D341Med (cell line): ENCODE results near the gene SLC29A3.
"Not testable (repeated sequence)": the region's sequence is repeated elsewhere in the genome, so short reads cannot be mapped to it uniquely, and the experiment has no call there.

Experiments
- DNase-seq: peaks from one replicate; pipeline ENCODE4 v3.0.0; 2012; ENCODE audit warnings: low spot score

Gene SLC29A3

GRCh38 chr10:71319042-71319799, at the start of gene SLC29A3:
Gene SLC29A3, plus strand, starts transcription at chr10:71319259. Its CDS starts 51 bp downstream, at chr10:71319310.
- DNase-seq: peak; percentile 87

DNA sequence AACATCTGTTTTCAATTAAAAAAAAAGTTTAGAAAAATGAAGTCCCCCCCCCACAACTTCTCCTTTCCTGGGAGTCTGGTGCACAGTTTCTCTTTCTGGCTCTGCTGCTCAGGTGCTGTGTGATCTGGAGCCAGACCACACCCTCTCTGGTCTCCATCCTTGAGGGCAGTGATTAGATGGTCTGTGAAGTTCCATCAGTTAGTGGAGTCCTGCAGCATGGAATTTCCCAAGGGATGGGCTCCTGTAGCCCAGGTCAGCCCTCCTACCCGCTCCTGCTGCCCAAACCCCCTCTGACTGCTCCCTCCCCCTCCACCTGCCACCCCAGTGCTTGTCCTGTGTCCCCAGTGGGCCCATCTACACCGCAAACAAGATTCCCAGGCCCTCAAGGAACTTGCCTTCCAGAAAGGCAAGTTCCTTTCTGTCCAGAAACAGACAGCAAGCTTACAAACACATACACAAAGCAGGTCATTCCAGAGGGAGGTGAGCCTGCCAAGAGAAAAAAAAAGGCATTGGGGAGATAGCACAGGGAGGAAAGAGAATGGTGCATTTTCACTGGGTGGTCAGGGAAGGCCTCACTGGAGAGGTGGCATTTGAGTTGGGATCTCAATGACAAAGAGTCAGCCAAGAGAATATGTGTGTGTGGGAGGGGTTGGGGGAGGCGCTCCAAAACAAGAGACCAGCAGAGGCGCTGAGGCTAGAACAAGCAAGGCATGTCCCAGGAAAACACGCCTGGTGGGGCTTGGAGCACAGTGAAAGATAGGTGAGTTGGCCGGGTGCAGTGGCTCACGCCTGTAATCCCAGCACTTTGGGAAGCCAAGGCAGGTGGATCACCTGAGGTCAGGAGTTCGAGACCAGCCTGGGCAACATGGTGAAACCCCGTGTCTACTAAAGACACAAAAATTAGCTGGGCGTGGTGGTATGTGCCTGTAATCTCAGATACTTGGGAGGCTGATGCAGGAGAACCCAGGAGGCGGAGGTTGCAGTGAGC, 49.5 kb upstream of the SLC29A3 start:
- DNase-seq: no peak

GRCh38 chr10:71270301-71271220, 48.5 kb upstream of the SLC29A3 start:
- DNase-seq: peak; percentile 59

DNA sequence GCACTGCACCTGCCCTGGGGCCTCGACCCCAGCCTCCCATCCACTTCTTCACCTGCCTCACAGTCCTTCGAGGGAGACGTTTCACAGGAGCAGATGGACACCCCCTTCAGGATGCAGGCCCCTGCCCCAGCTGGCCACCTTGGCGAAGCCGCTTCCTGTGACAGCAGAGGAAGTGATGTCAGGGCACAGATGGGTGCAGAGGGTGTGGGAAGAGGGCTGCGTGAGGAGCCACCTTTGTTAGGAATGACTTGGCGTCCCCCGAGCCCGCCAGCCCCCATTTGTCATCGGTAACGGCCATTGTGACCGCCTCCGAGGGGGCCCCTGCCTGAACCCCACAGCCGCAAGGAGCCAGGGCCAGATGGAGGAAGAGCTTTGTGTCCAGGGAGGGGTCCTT, 47.4 kb upstream of the SLC29A3 start:
- DNase-seq: no peak

DNA sequence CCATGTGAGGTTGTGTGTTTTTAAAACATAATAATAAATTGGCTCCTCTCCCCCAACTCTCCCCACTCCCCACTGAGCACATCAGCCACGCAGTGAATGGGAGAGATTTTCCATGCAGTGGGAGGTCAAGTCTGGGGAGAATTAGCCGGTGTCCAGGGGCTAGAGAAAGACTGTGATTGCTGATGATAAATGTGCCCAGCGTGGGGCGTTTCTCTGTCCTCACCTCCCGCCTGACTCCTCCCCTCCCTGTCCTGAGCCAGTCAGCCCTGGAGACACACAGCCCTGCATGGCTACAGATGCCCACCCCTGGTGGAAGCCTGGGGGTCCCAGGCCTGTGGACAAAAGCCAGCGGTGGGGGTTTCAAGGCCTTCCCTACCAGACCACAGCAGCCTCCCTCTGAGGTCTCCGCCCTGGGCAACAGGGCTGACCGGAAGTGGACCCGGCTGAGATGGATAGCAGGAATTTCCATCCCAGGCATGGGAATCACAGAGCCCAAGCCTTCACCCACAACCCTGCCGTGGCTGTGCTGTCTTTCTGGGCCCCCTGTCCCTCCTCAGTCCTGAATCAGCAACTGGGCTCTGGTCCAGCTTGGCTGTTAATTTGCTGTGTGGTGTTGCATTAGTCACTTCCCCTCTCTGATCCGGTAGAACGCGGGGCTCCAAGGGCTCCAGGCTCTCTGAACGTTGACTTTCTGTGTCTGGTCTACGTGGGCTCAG, 46.8 kb upstream of the SLC29A3 start:
- DNase-seq: no peak

DNA sequence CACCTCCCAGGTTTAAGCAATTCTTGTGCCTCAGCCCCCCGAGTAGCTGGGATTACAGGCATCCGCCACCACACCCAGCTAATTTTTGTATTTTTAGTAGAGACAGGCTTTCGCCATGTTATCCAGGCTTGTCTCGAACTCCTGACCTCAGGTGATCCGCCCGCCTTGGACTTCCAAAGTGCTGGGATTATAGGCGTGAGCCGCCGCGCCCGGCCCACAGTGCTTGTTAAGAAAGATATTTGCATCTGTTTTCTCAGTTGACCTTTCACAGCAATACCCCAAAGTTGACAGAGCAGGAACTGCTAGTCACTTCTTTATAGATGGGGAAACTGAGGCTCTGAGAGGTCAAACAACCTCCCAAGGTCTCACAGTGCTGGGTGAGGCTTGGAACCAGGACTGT, 46.1 kb upstream of the SLC29A3 start:
- not testable (repeated sequence) for DNase-seq

DNA sequence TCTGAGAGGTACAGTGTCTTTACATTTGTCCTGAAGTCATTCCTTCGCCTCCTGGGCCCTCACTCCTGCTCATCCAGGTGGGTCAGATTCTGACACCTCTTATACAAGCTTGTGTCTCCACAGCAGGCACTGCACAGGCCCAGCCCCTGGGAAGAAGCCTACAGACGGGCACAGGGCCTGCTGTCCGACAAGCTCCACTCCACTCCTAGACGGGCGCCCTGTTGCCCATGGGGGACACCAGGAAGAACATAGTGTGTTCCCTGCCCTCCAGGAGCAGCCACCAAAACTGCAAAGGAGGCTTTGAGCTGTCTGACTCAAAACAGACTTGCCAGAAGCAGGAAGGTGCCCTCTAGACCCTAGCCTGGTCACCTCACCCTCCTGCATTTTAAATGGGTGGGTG, 45.6 kb upstream of the SLC29A3 start:
- no peak for DNase-seq

DNA sequence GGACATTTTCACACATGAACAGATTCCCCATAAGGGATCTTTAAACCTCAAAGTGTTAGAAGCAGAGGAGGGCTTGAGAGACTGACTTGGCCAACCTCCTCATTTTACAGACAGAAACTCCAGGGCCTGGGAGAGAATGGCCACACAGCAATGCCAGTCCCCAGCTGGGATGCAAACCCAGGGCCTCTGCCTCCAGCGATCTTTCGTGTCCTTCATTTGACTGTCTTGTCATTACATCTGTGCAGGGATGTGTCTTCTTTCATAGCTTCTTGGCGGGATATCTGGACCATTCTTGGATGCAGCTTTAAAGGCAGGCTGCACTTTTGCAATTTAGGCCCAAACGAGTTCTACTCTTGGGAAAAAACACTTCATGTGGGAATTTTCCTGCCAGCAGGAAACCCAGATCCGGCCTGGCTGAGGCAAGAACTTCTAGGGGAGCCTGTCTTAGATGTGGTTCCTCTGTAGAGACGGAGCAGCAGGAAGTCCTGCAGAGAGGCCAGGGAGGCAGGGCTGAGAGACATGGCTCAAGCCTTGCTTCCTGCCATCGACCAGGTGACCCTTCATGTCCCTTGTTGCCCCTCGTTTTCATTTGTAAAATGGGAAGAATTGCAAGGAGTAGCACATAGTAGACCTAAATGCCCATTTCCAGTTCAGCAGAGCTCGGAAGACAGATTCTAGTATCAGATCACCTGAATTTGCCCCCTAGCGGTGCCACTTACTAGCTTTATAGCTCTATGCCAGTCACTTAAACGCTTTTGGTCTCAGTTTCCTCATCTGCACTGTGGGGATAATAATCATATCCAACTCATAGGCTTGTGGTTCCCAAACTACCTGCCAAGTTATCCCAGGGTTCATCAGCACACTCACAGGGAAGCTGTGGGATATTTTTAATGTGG, 43.9 kb upstream of the SLC29A3 start:
- DNase-seq: no peak

- DNase-seq: no peak
Observed at GRCh38 chr10:71276873-71277272, 42.2 kb upstream of the SLC29A3 start.

GRCh38 chr10:71277914-71278665, 41.0 kb upstream of the SLC29A3 start:
- DNase-seq: no peak

GRCh38 chr10:71278691-71279588, 40.1 kb upstream of the SLC29A3 start:
- DNase-seq: no peak

DNA sequence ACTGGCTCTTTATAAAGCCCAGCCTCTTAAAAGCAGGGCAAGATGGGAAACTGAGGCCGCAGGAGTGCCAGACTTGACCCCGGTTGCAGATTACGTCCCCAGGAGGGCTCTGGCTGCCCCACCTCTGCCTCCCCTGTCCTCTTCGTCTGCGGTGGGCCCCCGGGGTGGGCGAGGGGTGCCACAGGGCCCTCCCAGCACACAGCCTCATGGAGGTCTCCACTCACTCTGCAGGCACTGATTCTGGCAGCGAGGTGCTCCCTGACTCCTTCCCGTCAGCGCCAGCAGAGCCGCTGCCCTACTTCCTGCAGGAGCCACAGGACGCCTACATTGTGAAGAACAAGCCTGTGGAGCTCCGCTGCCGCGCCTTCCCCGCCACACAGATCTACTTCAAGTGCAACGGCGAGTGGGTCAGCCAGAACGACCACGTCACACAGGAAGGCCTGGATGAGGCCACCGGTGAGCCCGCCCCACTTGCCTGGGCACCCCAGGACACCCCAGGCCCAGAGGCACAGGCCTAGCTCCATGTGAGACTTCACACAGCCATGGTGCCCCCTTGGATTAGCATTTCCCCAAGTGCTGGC, 39.4 kb upstream of the SLC29A3 start:
- DNase-seq: no peak

DNA sequence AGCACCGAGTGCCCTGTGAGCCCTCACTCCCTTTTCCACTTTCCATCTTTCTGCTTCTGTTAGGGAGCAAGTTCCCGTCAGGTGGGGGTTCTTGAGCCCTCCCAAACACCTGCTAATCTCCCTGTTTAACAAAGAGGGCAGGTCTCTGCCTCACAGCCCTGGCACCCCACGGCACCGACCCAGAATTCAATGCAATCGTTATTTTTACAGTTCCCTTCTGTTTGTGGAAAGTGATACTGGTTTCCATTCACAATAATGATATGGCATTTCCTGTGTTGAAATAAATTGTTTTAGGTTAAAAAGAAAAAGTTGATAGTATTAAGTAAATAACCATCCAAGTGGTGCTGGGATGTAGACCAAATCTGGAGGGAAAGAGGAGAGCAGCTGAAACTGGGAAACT, 38.8 kb upstream of the SLC29A3 start:
- DNase-seq: no peak

- no peak for DNase-seq
Observed at GRCh38 chr10:71280825-71281224, 38.2 kb upstream of the SLC29A3 start.

GRCh38 chr10:71281646-71282322, 37.3 kb upstream of the SLC29A3 start:
- no peak for DNase-seq

DNA sequence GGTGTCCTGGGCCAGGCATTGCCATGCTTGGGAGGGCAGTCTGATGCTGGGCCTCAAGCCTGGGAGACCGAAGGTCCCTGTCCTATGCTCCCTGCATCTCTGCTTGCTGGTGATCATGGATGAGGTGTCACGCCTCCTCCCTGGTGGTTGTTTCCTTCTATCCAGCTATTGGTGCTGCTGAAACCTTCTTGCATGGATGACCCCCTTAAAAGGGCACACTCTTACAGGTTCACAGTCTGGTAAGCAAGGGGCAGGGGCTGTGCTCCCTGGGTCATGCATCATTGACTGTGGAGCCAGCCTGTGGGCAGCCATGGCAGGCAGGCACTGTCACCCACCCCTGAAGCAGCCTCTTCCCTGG, 36.8 kb upstream of the SLC29A3 start:
- no peak for DNase-seq

GRCh38 chr10:71283410-71283809, 35.6 kb upstream of the SLC29A3 start:
- DNase-seq: no peak

DNA sequence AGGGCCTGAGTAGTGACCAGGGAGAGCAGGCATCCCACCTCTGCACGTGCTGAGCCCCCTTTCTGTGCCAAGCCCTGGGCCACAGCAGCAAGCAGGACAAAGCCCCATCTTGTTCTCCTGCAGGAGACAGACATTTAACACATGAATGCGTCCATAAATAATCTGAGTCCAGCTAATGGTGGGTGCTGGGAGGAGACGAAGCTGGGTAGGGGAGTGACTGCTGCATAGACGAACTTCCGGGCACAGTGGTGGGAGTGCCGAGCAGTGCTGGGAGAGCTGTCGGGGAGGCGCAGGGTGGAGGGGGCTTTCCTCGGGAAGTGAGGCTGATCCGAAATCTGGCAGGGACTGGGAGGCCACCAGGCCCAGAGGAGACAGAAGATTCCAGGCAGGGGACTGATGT, 35.2 kb upstream of the SLC29A3 start:
- DNase-seq: no peak
